HG03060 (cell line): ENCODE results near the gene C2orf78.

Experiments used
- ATAC-seq: cut with Tn5 transposase; IDR thresholded peaks from one replicate; pipeline ENCODE4 v1.9.1; 2021; ENCODE audit warnings: low read depth, moderate number of reproducible peaks; ENCODE audit not compliant: unreplicated experiment

C2orf78 gene

GRCh38 chr2:73837847-73838585, 54.0 kb downstream of the C2orf78 start:
- no peak for ATAC-seq

- no peak for ATAC-seq
Measured at GRCh38 chr2:73838889-73839534, 55.0 kb downstream of the C2orf78 start.

- no peak for ATAC-seq
Measured at GRCh38 chr2:73839653-73840411, 55.8 kb downstream of the C2orf78 start.

- no peak for ATAC-seq
Measured at GRCh38 chr2:73841912-73842738, 58.1 kb downstream of the C2orf78 start.

GRCh38 chr2:73842739-73843019, 58.7 kb downstream of the C2orf78 start:
- ATAC-seq = no peak

GRCh38 chr2:73844087-73844486, 60.1 kb downstream of the C2orf78 start:
- no peak for ATAC-seq

- ATAC-seq = no peak
Measured at GRCh38 chr2:73850009-73850408, 66.0 kb downstream of the C2orf78 start.

DNA sequence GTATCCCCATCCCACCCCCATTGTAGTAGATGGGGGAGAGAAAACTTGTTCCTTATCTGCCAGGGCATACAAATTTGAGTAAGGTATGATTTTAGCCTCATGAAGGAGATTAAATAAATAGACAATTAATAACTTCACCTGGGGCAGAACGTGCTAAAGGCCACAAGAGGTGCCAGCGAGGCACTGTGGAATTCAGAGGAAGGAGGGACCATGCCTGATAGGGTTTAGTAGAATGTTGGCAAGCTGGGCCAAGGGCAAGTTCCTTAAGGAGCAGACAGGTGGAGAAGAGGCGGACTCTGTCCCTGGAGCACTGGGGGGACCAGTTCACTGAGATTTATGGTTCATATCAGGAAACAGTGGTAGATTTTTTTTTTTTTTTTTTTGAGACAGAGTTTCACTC, 67.3 kb downstream of the C2orf78 start:
- no peak for ATAC-seq

DNA sequence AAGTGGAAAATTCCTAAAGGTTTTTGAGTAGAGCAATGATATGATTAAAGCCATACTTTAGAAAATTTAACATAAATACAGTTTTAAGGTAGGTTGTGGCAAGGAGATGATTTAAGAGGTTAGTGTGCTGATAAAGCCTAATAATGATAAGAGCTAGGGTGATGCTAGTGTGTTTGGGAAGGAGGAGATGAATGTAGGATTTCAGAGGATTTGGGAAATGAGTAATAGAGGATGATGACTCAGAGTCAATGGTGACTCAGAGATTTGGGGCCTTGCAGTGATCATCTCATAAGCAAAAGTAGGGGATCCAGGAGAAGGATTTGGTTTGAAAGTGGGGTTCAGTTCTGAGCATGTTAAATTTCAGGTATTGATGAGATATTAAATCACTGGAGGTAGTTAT, 68.0 kb downstream of the C2orf78 start:
- no peak for ATAC-seq

DNA sequence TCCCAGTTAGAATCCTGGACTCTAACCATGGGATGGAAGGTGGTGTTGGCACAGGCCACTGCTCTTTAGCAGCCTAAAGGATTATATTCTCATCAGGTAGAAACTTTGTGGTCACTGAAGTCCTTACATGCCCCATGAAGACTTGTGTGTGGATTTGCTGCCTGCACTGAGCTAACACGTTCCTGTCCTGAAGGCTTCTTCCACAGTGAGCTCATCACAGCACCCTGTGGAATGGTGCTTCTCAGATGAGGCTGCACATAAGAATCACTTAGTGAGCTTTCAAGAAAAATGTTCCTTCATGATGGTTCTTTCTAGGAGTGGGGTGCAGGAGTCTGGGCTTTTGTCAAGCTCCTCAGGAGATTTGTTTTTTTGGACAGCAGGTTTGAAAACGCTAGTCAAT, 71.5 kb downstream of the C2orf78 start:
- no peak for ATAC-seq

DNA sequence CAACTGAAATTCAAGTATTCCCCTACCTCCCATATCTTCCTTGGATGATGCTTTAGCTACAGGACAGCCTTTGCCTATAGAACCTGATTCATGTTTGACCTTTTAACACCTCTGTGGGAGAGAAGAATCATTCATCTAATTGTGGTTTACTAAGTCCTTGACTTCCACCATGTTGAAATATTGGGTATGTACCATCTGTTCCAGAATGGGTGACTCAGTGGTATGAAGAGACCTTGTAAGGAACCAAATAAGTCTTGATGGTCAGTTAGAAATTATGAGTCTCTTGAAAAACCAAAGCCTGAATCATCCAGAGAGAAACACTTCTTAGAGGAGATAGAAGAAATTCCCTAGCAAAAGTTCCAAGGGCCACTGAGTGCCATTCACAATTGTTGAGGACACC, 72.2 kb downstream of the C2orf78 start:
- ATAC-seq = no peak

GRCh38 chr2:73859721-73860586, 76.0 kb downstream of the C2orf78 start:
- ATAC-seq = no peak

DNA sequence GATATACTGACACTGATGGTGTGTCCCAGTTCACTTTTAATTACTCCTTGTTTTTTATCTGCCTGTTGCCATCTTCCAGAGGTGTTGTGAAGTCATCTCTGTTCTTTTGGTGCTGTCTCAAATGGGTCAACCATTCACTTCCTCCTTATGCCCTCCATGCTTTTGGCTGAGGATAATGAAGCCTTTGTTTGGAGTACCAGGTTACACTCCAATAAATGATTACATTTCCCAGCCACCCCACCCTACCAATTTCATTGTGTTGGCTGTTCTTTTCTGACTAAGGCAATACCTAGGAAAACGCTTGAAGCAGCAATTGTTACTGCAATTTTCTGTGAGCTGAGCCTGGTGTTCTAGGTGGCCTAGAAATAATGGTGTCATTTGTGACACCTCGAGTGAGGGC, 79.0 kb downstream of the C2orf78 start:
- no peak for ATAC-seq
